HG03066 (cell line): ENCODE data around the gene ZBTB12.
A peak's percentile ranks its signal among the peaks of the same experiment; 100 is the strongest.
"Not testable (repeated sequence)": the region's sequence is repeated elsewhere in the genome, so short reads cannot be mapped to it uniquely, and the experiment has no call there.

Source experiments
- ATAC-seq: cut with Tn5 transposase; IDR thresholded peaks from one replicate; pipeline ENCODE4 v1.9.1; 2021; ENCODE audit warnings: low read depth; ENCODE audit not compliant: unreplicated experiment

ZBTB12 gene

GRCh38 chr6:31878222-31878621 is 23.7 kb downstream of the ZBTB12 start:
- no peak for ATAC-seq

- ATAC-seq, result no peak
Observed at GRCh38 chr6:31877651-31878161, 24.2 kb downstream of the ZBTB12 start.

GRCh38 chr6:31877125-31877650 is 24.7 kb downstream of the ZBTB12 start:
- ATAC-seq, result no peak

- no peak for ATAC-seq
Observed at GRCh38 chr6:31876357-31876756, 25.5 kb downstream of the ZBTB12 start.

GRCh38 chr6:31875877-31876276 is 26.0 kb downstream of the ZBTB12 start:
- no peak for ATAC-seq

GRCh38 chr6:31874836-31875572 is 26.9 kb downstream of the ZBTB12 start:
- ATAC-seq, result no peak

- ATAC-seq, result no peak
Observed at GRCh38 chr6:31874084-31874670, 27.7 kb downstream of the ZBTB12 start.

GRCh38 chr6:31871046-31871659 is 30.7 kb downstream of the ZBTB12 start:
- ATAC-seq, result no peak

GRCh38 chr6:31870385-31870921 is 31.4 kb downstream of the ZBTB12 start:
- no peak for ATAC-seq

- ATAC-seq, result no peak
Observed at GRCh38 chr6:31869343-31869742, 32.5 kb downstream of the ZBTB12 start.

- not testable (repeated sequence) for ATAC-seq
Observed at GRCh38 chr6:31868658-31868971, 33.3 kb downstream of the ZBTB12 start.

- ATAC-seq, result no peak
Observed at GRCh38 chr6:31865205-31866118, 36.4 kb downstream of the ZBTB12 start.

GRCh38 chr6:31864818-31865204 is 37.1 kb downstream of the ZBTB12 start:
- no peak for ATAC-seq

- ATAC-seq, result not testable (repeated sequence)
Observed at GRCh38 chr6:31864123-31864562, 37.7 kb downstream of the ZBTB12 start.

GRCh38 chr6:31862344-31863235 is 39.3 kb downstream of the ZBTB12 start, which contains the start of gene NEU1:
Gene NEU1 (minus strand): TSS chr6:31862821. CDS start chr6:31862776, 45 bp downstream.
- ATAC-seq, result peak; percentile 92

GRCh38 chr6:31861919-31862343 is 40.0 kb downstream of the ZBTB12 start:
- ATAC-seq, result no peak

- no peak for ATAC-seq
Observed at GRCh38 chr6:31861150-31861549, 40.7 kb downstream of the ZBTB12 start.

GRCh38 chr6:31860349-31860748 is 41.5 kb downstream of the ZBTB12 start:
- ATAC-seq, result no peak

GRCh38 chr6:31859923-31860322 is 42.0 kb downstream of the ZBTB12 start:
- no peak for ATAC-seq
